GM12872 (cell line): ENCODE measurements around the gene MFAP3.

Experiments used
- TF ChIP-seq, protein P1 (sequence below): IDR thresholded peaks from 3 replicates; pipeline ENCODE4 v1.5.1; 2011; ENCODE audit warnings: low read depth, mild to moderate bottlenecking, low read length, moderate library complexity; ENCODE audit not compliant: insufficient read depth

Gene MFAP3

GRCh38 chr5:154053468-154053867 lies 14.7 kb downstream of the MFAP3 start:
- TF ChIP-seq, protein P1, sequence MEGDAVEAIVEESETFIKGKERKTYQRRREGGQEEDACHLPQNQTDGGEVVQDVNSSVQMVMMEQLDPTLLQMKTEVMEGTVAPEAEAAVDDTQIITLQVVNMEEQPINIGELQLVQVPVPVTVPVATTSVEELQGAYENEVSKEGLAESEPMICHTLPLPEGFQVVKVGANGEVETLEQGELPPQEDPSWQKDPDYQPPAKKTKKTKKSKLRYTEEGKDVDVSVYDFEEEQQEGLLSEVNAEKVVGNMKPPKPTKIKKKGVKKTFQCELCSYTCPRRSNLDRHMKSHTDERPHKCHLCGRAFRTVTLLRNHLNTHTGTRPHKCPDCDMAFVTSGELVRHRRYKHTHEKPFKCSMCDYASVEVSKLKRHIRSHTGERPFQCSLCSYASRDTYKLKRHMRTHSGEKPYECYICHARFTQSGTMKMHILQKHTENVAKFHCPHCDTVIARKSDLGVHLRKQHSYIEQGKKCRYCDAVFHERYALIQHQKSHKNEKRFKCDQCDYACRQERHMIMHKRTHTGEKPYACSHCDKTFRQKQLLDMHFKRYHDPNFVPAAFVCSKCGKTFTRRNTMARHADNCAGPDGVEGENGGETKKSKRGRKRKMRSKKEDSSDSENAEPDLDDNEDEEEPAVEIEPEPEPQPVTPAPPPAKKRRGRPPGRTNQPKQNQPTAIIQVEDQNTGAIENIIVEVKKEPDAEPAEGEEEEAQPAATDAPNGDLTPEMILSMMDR, result no peak

GRCh38 chr5:154055201-154055600 lies 16.4 kb downstream of the MFAP3 start:
- TF ChIP-seq, protein P1, result no peak

- TF ChIP-seq, protein P1, result no peak
Observed at GRCh38 chr5:154058055-154059038, 19.6 kb downstream of the MFAP3 start.

- TF ChIP-seq, protein P1, result no peak
Observed at GRCh38 chr5:154059039-154059430, 20.3 kb downstream of the MFAP3 start.

GRCh38 chr5:154059583-154059982 lies 20.8 kb downstream of the MFAP3 start:
- TF ChIP-seq, protein P1, result no peak

DNA sequence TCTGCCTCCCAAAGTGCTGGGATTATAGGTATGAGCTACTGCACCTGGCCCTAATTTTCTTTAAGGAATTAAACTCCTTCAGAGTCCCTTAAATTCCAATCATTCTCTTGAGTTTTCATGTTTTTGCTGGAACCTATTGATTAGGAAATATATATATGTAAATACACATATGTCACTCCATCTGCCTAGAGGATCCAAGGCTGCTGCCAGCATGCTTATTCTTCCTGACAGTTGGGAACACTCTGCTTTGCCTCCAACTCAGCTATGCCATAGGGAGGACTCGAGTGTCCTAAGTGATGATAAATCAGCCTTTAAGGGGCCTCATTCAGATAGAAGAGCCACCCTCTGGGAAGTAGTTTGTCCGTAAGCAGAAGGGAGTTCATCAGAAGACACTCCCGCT lies 21.8 kb downstream of the MFAP3 start:
- TF ChIP-seq, protein P1, result no peak

GRCh38 chr5:154063372-154063771 lies 24.6 kb downstream of the MFAP3 start:
- TF ChIP-seq, protein P1, result no peak
